ENCODE results near the gene ZSCAN9. TPM values are rescaled to one million over a fixed set of nuclear protein-coding genes. Genes with fewer than 3 reads are reported as not detected.

Gene ZSCAN9
- total RNA-seq, 4 donors from 2014 or later: 17.6 to 38.9 (median 24.6) TPM

- TF ChIP-seq POLR2A (IDR thresholded peaks at IDR 0.05): no peak
- no peak for TF ChIP-seq CTCF (IDR thresholded peaks at IDR 0.05)
- Histone ChIP-seq H3K36me3 (no peaks in the 10 kb centered on the region), H3K27ac (no peak overlapping the region), H3K4me3 (no peak overlapping the region), H3K4me1 (no peaks in the 10 kb centered on the region), H3K9me3 (no peaks in the 10 kb centered on the region), H3K27me3 (peaks cover 9 to 71% of the 10 kb centered on the region in 2 donors)
- intact Hi-C loops (cut with DNase I; ENCODE audit: low total_unique reads): no loop called here
- DNase-seq: no peak
These were observed 11.9 kb upstream of the ZSCAN9 start for GRCh38 chr6:28213213-28213523.

- intact Hi-C loops (cut with DNase I; ENCODE audit: low total_unique reads): no loop called here
- peaks cover 4 to 48% of the 10 kb centered on the region in 2 donors for H3K27me3 ChIP-seq
- no peaks in the 10 kb centered on the region for H3K9me3 ChIP-seq
These were observed 9.7 kb upstream of the ZSCAN9 start for GRCh38 chr6:28215425-28215824.

GRCh38 chr6:28217890-28218289 is 7.2 kb upstream of the ZSCAN9 start:
- DNase-seq: no peak
- Histone ChIP-seq H3K4me1 (no peaks in the 10 kb centered on the region), H3K9me3 (no peaks in the 10 kb centered on the region), H3K27me3 (peaks cover 0 to 27% of the 10 kb centered on the region in 2 donors), H3K36me3 (no peaks in the 10 kb centered on the region), H3K27ac (no peak overlapping the region), H3K4me3 (no peak overlapping the region)
- TF ChIP-seq CTCF (IDR thresholded peaks at IDR 0.05): no peak
- TF ChIP-seq POLR2A (IDR thresholded peaks at IDR 0.05): no peak
- intact Hi-C loops (cut with DNase I; ENCODE audit: low total_unique reads): no loop called here

More at GRCh38 chr6:28215425-28215824, 9.7 kb upstream of the ZSCAN9 start:
- TF ChIP-seq POLR2A (IDR thresholded peaks at IDR 0.05) (no peak), CTCF (IDR thresholded peaks at IDR 0.05) (no peak)
- H3K36me3 ChIP-seq: no peaks in the 10 kb centered on the region
- H3K4me3 ChIP-seq: no peak overlapping the region
- no peak for DNase-seq
- no peaks in the 10 kb centered on the region for H3K4me1 ChIP-seq
- no peak overlapping the region for H3K27ac ChIP-seq

GRCh38 chr6:28218312-28219248 is 6.5 kb upstream of the ZSCAN9 start:
- intact Hi-C loops (cut with DNase I; ENCODE audit: low total_unique reads): no loop called here
- TF ChIP-seq CTCF (IDR thresholded peaks at IDR 0.05) (no peak), POLR2A (IDR thresholded peaks at IDR 0.05) (no peak)
- peak; percentile 51 to 62 for DNase-seq
- Histone ChIP-seq H3K4me1 (no peaks in the 10 kb centered on the region), H3K27me3 (peaks cover 0 to 20% of the 10 kb centered on the region in 2 donors), H3K36me3 (no peaks in the 10 kb centered on the region), H3K9me3 (no peaks in the 10 kb centered on the region), H3K4me3 (peak overlapping the region; percentile 38 to 44), H3K27ac (peak overlapping the region; percentile 33 to 45)

All from uterus (tissue), 4 donors.